ENCODE results near the gene OXCT1.

DNA sequence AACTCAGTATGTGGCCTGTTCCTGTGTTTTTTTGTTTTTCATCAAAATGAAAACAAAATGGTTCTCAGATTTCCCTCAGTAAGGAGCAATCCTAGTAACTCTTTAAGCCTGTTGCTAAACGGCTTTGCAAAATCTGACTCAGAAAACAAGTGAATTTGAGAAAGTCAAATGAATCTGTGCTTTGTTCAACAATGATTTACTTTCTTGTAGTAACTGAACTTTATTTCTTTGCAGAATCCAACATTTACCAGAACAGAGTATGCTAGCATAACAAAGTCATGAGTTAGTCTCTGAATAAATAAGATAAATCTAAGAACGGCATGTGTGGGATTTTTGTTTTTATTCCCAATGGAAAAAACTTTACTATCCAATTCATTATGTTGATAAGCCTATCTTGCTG lies 93.8 kb downstream of the OXCT1 start:
- TF ChIP-seq EZH2phosphoT487 (IDR thresholded peaks at IDR 0.05; ENCODE audit: insufficient read depth, low read depth) (no peak), EZH2 (IDR thresholded peaks at IDR 0.05; ENCODE audit: insufficient read depth, poor library complexity, severe bottlenecking) (no peak)

All from GM23248 (cell line).